HG03571 (cell line): ENCODE measurements around the gene CEP72.

Experiments
- ATAC-seq: cut with Tn5 transposase; IDR thresholded peaks from one replicate; pipeline ENCODE4 v1.9.1; 2021; ENCODE audit not compliant: unreplicated experiment

CEP72 gene

GRCh38 chr5:634191-634590 lies 22.1 kb downstream of the CEP72 start:
- no peak for ATAC-seq

- no peak for ATAC-seq
Observed at GRCh38 chr5:635306-636055, 23.3 kb downstream of the CEP72 start.

- ATAC-seq: no peak
Observed at GRCh38 chr5:636951-637350, 24.8 kb downstream of the CEP72 start.

DNA sequence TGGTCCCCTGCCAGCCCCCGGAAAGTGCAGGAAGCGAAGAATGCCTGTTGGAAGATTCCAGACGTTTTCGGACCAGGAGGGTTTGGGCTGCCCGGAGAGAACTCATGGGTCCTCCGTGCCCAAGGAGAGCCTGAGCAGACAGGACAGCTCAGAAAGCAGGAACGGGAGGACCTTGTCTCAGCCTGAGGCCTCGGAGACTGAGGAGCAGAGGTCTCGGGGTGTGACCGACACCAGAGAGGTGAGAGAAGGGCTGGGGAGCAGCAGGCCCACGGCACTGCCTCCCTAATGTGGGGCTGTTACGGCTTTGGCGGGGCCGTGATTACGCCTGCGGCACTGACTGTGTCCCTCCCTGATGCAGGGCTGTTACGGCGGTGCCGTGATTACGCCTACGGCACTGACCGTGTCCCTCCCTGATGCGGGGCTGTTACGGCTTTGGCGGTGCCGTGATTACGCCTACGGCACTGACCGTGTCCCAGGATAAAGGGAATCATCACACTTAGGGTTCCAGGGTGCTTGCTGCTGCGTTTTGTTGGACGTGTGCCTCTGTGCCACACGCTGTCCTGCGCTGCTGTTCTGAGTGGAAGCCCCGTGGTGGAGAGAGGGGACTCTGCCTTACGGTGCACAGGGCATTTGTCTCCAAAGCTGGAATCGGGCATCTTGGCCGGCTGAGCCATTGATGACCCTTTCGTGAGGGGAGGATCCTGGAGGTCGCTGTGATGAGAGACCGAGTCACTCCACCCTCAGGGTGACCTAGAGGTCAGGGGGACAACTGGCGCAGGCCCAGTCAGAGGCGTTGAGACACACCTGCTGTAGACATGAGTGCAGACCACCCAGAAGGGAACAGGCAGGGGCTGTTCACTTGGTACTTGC lies 25.7 kb downstream of the CEP72 start:
- ATAC-seq: no peak

GRCh38 chr5:638501-639252 lies 26.5 kb downstream of the CEP72 start:
- no peak for ATAC-seq

GRCh38 chr5:639253-639530 lies 27.1 kb downstream of the CEP72 start:
- ATAC-seq: no peak

- ATAC-seq: no peak
Observed at GRCh38 chr5:639584-640213, 27.6 kb downstream of the CEP72 start.

- ATAC-seq: no peak
Observed at GRCh38 chr5:640461-641330, 28.6 kb downstream of the CEP72 start.

DNA sequence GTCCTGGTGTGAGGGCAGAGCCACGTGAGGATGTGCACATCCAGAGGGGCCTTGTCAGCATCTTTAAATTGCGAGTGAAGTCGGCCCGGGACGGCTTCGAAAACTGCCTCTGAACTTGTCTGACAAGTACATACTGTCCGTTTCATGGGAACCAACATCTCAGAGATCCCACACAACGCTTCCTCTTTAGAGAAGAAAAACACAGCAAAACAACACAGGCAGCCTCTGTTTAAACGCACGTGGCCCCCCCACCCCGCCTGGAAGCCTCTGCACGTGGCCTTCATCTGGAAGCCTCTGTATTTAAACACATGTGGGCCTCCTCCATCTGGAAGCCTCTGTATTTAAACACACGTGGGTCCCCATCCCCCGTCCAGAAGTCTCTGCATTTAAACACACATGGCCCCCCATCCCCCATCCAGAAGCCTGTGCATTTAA lies 29.2 kb downstream of the CEP72 start:
- ATAC-seq: no peak

DNA sequence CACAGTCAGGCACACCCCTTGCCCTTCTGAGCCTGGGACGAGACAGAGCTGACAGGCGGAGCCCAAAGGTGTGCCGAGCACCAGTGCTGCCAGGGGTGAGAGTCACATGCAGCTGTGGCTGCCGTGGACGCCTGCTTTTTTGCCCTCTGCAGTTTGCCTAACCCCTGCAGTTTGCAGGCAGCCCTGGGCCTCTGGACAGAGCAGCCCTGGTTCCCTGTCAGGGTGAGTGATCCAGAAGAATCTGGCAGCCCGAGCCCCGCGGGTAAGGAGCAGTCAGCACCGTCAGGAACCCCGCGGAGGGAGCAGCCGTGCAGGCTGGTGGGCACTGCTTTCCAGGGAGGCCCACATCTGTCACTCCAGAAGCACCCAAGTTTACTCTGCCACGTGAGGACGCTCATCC lies 30.3 kb downstream of the CEP72 start:
- ATAC-seq: no peak

DNA sequence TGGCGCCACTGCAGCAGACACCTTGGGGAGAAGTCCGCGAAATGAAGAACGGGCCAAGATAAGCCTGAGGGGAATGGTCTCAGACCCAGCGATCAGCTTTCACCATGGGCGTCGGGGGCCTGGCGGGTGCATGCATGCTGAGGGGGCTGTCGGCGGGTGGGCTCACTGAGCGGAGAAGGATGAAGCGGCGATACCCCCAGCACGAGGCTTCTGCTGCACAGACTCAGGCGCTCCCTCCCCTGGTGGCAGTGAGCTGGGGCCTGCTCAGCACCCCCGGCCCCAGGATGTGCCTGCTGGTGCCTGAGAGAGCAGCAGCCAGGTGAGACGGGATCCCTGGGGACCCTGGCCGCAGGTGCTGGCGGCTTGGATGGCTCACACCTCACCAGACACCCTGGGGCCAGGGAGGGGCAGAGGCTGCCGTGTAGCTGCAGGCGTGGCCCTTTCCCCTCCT lies 31.2 kb downstream of the CEP72 start:
- peak; percentile 27 for ATAC-seq

- ATAC-seq: peak; percentile 74
Observed at GRCh38 chr5:643811-644271, 31.7 kb downstream of the CEP72 start.

- no peak for ATAC-seq
Observed at GRCh38 chr5:644509-644908, 32.4 kb downstream of the CEP72 start.

- no peak for ATAC-seq
Observed at GRCh38 chr5:644971-645370, 32.8 kb downstream of the CEP72 start.

- no peak for ATAC-seq
Observed at GRCh38 chr5:645421-645820, 33.3 kb downstream of the CEP72 start.

DNA sequence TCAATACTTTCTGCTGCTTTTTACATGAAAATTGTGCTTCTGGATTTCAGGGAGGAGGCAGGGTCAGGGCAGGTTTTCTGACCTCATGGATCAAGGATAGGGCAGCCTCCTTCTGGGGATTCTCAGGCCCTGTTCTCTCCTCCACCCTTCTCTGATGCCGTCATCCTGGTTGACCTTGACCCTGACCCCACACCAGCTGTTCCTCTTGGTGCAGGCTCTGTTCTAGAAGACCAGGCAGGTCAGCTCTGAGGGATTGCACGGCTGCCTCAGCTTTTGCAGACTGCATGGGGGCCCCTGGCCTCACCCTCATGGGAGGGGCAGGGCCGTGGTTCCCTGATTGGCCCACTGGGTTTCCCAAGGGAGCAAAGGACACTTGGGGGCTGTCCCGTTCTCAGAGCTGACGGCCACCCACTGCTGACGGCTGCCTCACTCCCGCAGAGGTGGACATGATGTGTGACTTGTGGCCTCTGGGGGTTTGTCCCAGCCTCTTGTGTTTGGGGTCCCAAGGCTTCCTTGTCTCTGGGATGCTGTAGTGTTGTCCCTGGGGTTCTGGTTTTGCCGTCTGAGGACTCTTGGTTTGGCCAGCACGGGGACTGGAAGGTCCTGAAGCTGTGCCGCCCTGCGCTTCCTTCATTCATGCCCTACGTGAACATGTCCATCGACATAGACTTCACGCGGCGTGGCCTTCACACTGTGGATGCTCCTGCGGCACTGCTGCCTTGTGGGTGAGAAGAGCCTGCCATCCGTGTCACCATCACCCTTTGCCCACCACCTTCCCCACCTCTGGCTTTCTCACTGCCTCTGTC lies 34.5 kb downstream of the CEP72 start:
- ATAC-seq: no peak

DNA sequence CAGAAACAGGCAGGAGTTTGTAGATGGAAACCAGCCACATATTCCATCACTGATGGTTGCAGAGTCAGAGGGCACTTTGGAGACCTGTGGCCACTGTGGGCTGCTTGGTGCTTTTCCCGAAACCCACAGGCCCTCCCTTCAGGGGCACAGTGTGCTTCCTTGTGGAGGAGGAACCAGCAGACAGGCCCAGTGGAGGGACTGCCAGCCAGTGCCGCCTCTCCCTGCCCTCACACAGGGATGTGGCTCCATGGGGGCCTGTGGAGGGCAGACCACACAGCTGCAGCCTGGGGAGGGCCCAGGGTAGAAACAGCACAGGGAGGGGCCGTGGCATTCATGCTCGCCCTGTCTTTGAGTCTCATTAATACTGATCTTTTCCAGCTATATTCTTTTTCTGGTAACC lies 35.2 kb downstream of the CEP72 start:
- no peak for ATAC-seq

DNA sequence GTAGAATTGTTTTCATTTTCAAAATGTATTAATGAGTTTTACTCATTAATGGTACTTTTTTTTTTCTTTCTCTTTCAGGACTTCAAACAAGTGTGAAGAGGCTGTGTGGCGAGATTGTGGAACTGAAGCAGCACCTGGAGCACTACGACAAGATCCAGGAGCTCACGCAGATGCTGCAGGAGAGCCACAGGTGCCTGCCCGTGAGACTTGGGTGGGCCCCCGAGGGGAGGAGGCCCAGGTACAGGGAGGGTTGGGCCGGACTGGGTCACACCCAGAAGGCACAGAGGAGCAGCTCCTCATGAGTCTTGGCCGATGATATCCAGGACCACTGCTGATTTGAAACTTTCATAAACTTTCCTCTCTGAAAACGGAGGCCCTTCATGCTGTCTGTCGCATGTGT lies 35.6 kb downstream of the CEP72 start:
- no peak for ATAC-seq

GRCh38 chr5:651296-652022 lies 39.3 kb downstream of the CEP72 start:
- ATAC-seq: no peak
